Skeletal muscle satellite cell (primary cell): ENCODE results near the gene TMEM259.

Experiments used
- H3K27me3 ChIP-seq: 2 replicates; pipeline ENCODE4 v1.7.0; 2013; ENCODE audit warnings: low read length; ENCODE audit not compliant: control insufficient read depth, insufficient read depth
- H3K36me3 ChIP-seq: 2 replicates; pipeline ENCODE4 v1.7.0; 2013; ENCODE audit warnings: mild to moderate bottlenecking, control low read depth, low read length; ENCODE audit not compliant: insufficient read depth
- H3K4me1 ChIP-seq: 2 replicates; pipeline ENCODE4 v1.7.0; 2013; ENCODE audit warnings: low read length; ENCODE audit not compliant: control insufficient read depth, insufficient read depth
- H3K4me2 ChIP-seq: 2 replicates; pipeline ENCODE4 v1.7.0; 2013; ENCODE audit warnings: mild to moderate bottlenecking, low read length
- H3K4me3 ChIP-seq: 2 replicates; pipeline ENCODE4 v1.7.0; 2013; ENCODE audit warnings: low read length
- H3K9ac ChIP-seq: 2 replicates; pipeline ENCODE4 v1.7.0; 2013; ENCODE audit warnings: mild to moderate bottlenecking, low read depth, low read length, moderate library complexity
- H3K9me3 ChIP-seq: replicated peaks from 2 replicates; pipeline ENCODE4 v1.7.0; 2013; ENCODE audit warnings: mild to moderate bottlenecking, control low read depth, low read length

TMEM259 gene

GRCh38 chr19:1063909-1064660, 43.2 kb upstream of the TMEM259 start:
- H3K4me1 ChIP-seq: peaks cover 8% of the 10 kb centered on the region
- peaks cover 2% of the 10 kb centered on the region for H3K9me3 ChIP-seq

GRCh38 chr19:1063030-1063908, 42.3 kb upstream of the TMEM259 start:
- H3K36me3 ChIP-seq: peaks cover 4% of the 10 kb centered on the region
- H3K9me3 ChIP-seq: peaks cover 9% of the 10 kb centered on the region
- H3K4me3 ChIP-seq: no peak overlapping the region
- H3K4me1 ChIP-seq: peaks cover 8% of the 10 kb centered on the region
- H3K27me3 ChIP-seq: peaks cover 16% of the 10 kb centered on the region
- no peak overlapping the region for H3K9ac ChIP-seq
- no peak overlapping the region for H3K4me2 ChIP-seq

More at GRCh38 chr19:1063909-1064660, 43.2 kb upstream of the TMEM259 start:
- Histone ChIP-seq H3K4me2 (no peak overlapping the region), H3K4me3 (no peak overlapping the region), H3K36me3 (no peaks in the 10 kb centered on the region), H3K9ac (no peak overlapping the region), H3K27me3 (peaks cover 23% of the 10 kb centered on the region)

GRCh38 chr19:1062387-1063029, 41.6 kb upstream of the TMEM259 start:
- peaks cover 12% of the 10 kb centered on the region for H3K27me3 ChIP-seq
- peaks cover 10% of the 10 kb centered on the region for H3K36me3 ChIP-seq
- H3K9ac ChIP-seq: no peak overlapping the region
- no peak overlapping the region for H3K4me2 ChIP-seq
- H3K4me3 ChIP-seq: no peak overlapping the region
- peaks cover 15% of the 10 kb centered on the region for H3K9me3 ChIP-seq
- peaks cover 8% of the 10 kb centered on the region for H3K4me1 ChIP-seq

- H3K27me3 ChIP-seq: peaks cover 7% of the 10 kb centered on the region
- no peak overlapping the region for H3K4me2 ChIP-seq
- H3K9ac ChIP-seq: no peak overlapping the region
- no peak overlapping the region for H3K4me3 ChIP-seq
- peaks cover 13% of the 10 kb centered on the region for H3K36me3 ChIP-seq
- peaks cover 19% of the 10 kb centered on the region for H3K9me3 ChIP-seq
- H3K4me1 ChIP-seq: peaks cover 8% of the 10 kb centered on the region
Measured at GRCh38 chr19:1061987-1062386, 41.1 kb upstream of the TMEM259 start.

GRCh38 chr19:1060689-1061088, 39.8 kb upstream of the TMEM259 start:
- Histone ChIP-seq H3K9ac (no peak overlapping the region), H3K9me3 (peaks cover 29% of the 10 kb centered on the region), H3K4me3 (no peak overlapping the region), H3K36me3 (peaks cover 23% of the 10 kb centered on the region), H3K4me2 (no peak overlapping the region), H3K4me1 (peaks cover 2% of the 10 kb centered on the region), H3K27me3 (no peaks in the 10 kb centered on the region)

GRCh38 chr19:1058112-1058511, 37.2 kb upstream of the TMEM259 start:
- peaks cover 30% of the 10 kb centered on the region for H3K36me3 ChIP-seq
- peaks cover 33% of the 10 kb centered on the region for H3K9me3 ChIP-seq
- no peak overlapping the region for H3K4me2 ChIP-seq
- no peak overlapping the region for H3K4me3 ChIP-seq
- H3K9ac ChIP-seq: no peak overlapping the region
- H3K4me1 ChIP-seq: no peaks in the 10 kb centered on the region
- no peaks in the 10 kb centered on the region for H3K27me3 ChIP-seq

GRCh38 chr19:1057176-1057855, 36.4 kb upstream of the TMEM259 start:
- Histone ChIP-seq H3K27me3 (no peaks in the 10 kb centered on the region), H3K4me2 (no peak overlapping the region), H3K4me1 (no peaks in the 10 kb centered on the region), H3K9me3 (peaks cover 31% of the 10 kb centered on the region), H3K9ac (no peak overlapping the region), H3K36me3 (peaks cover 30% of the 10 kb centered on the region), H3K4me3 (no peak overlapping the region)

DNA sequence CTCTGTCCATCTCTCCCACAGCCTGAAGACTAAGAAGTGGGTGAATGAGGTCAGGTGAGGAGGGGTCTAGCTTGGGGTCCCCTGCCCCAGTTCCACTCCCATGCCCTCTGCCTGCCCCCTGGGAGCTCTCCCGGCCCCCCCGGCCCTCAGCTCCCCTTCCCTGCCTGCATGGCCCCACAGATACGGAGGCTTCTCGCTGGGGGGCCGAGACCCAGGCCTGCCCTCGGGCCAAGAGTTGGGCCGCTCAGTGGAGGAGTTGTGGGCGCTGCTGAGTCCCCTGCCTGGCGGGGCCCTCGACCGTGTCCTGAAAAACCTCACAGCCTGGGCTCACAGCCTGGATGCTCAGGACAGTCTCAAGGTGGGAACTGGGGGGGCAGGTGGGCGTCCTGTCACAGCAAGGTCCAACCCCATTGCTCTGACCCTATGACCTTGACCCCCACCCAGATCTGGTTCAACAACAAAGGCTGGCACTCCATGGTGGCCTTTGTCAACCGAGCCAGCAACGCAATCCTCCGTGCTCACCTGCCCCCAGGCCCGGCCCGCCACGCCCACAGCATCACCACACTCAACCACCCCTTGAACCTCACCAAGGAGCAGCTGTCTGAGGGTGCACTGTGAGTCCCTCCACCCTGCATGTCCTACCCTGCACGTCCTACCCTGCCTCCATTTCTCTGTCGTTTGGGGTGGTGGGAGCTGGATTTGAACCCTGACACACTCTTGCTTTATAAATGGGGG, 35.1 kb upstream of the TMEM259 start:
- Histone ChIP-seq H3K4me1 (no peaks in the 10 kb centered on the region), H3K4me3 (no peak overlapping the region)

DNA sequence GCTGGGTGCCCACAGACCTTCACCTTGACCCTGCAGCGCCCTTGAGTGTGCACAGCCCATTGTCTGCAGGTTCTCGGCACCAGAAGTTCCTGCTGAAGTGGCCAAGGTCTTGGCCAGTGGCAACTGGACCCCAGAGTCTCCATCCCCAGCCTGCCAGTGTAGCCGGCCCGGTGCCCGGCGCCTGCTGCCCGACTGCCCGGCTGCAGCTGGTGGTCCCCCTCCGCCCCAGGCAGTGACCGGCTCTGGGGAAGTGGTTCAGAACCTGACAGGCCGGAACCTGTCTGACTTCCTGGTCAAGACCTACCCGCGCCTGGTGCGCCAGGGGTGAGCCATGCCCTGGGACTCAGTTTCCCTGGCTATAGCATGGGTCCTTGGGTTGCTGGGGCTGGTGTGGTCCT, 34.1 kb upstream of the TMEM259 start:
- no peak overlapping the region for H3K4me2 ChIP-seq
- H3K36me3 ChIP-seq: peaks cover 30% of the 10 kb centered on the region
- H3K4me1 ChIP-seq: no peaks in the 10 kb centered on the region
- H3K4me3 ChIP-seq: no peak overlapping the region
- no peaks in the 10 kb centered on the region for H3K27me3 ChIP-seq
- peaks cover 31% of the 10 kb centered on the region for H3K9me3 ChIP-seq
- H3K9ac ChIP-seq: no peak overlapping the region

More for the DNA sequence above, 35.1 kb upstream of the TMEM259 start:
- Histone ChIP-seq H3K9ac (no peak overlapping the region), H3K36me3 (peaks cover 30% of the 10 kb centered on the region), H3K9me3 (peaks cover 31% of the 10 kb centered on the region), H3K4me2 (no peak overlapping the region), H3K27me3 (no peaks in the 10 kb centered on the region)

DNA sequence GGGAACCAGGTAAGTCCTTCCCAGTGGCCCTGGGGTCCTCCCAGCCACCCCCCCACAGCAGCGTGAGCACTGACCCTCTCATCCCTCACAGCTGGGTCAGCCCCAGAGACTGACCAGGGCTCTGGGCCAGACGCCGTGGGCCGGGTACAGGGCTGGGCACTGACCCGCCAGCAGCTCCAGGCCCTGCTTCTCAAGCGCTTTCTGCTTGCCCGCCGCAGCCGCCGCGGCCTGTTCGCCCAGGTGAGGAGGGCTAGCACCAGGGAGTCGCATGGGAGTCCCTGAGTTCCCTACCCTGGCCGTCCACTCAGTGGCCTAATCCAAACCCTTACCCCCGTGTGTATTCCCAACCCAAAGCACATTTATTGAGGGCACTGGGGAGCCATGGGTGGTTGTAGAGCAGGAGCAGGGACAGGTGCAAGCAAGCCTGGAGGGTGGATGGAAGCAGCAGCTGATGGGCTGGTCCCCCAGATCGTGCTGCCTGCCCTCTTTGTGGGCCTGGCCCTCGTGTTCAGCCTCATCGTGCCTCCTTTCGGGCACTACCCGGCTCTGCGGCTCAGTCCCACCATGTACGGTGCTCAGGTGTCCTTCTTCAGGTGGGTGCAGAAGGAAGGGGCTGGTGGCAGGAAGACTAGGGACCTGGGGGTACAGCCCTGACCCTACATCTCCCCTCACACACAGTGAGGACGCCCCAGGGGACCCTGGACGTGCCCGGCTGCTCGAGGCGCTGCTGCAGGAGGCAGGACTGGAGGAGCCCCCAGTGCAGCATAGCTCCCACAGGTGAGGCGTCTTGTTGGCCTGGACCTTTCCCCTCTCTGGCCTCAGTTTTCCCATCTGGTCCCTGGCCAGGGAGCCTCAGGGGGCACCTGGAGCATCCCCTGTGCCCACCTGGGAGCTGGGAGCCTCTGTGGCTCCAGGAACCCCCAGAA, 33.4 kb upstream of the TMEM259 start:
- H3K27me3 ChIP-seq: no peaks in the 10 kb centered on the region
- H3K9me3 ChIP-seq: peaks cover 31% of the 10 kb centered on the region
- H3K4me1 ChIP-seq: no peaks in the 10 kb centered on the region
- H3K9ac ChIP-seq: no peak overlapping the region
- H3K4me2 ChIP-seq: no peak overlapping the region
- peaks cover 30% of the 10 kb centered on the region for H3K36me3 ChIP-seq
- H3K4me3 ChIP-seq: no peak overlapping the region
